Measurements from ENCODE around the gene PHLDA2.

DNA sequence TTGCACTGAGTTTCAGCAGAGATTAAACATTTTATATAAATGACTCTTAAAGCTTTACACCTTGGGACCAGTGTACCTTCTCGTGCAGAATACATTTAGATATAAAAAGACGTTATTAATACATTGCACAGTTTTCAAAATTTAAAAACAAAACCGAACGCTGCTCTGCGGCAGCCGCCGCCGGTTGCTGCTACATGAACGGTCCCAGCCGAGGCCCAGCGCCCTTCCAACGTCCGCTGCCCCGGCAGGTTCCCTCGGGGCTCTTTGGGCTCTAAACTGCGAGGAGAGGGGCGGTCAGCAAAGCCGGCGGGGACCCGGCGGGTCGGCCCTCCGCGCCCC is 45.6 kb downstream of the PHLDA2 start:
- TF ChIP-seq CTCF (tag by site-specific recombination; IDR thresholded peaks at IDR 0.05) = no peak
- no peak for TF ChIP-seq TCF7L2 (IDR thresholded peaks at IDR 0.05; ENCODE audit: borderline replicate concordance, low read depth, low read length)
- no peak for TF ChIP-seq YY1 (tag by site-specific recombination; IDR thresholded peaks at IDR 0.05)
- TF ChIP-seq ZNF10 (tag by site-specific recombination; IDR thresholded peaks at IDR 0.05) = no peak
- TF ChIP-seq ZNF274 (IDR thresholded peaks at IDR 0.05; ENCODE audit: low read length) = no peak
- TF ChIP-seq ZNF274 (tag by site-specific recombination; IDR thresholded peaks at IDR 0.05; ENCODE audit: borderline replicate concordance) = no peak
- no peak for TF ChIP-seq ZFP3 (tag by site-specific recombination; IDR thresholded peaks at IDR 0.05; ENCODE audit: low read depth)
